PC-3 (cell line): ENCODE measurements around the gene FMO2. TPM values are rescaled to one million over a fixed set of nuclear protein-coding genes. Genes with fewer than 3 reads are reported as not detected.
A peak's percentile ranks its signal among the peaks of the same experiment; 100 is the strongest.

Source experiments
- ATAC-seq: fragments of 200-7000 bp; cut with Tn5 transposase; 2 replicates; pipeline ENCODE4 v1.9.1; 2020; ENCODE audit warnings: mild to moderate bottlenecking, moderate library complexity
- BruUV-seq: library from RNA; stranded (reverse); fragments of 400-500 nt; replicated peaks from 2 replicates; lab custom pipeline; 2021; lab: Mats Ljungman, UMichigan
- CTCF ChIA-PET: fragments of 300-600 bp; sonication (Branson Sonifier 250); formaldehyde crosslinking; loops from one replicate; lab custom pipeline; 2022; ENCODE audit warnings: antibody characterized with exemption; lab: Charles Lee
- POLR2A ChIA-PET: fragments of 300-600 bp; sonication (Branson Sonifier 250); formaldehyde crosslinking; loops from one replicate; lab custom pipeline; 2022; ENCODE audit warnings: antibody characterized with exemption; ENCODE audit not compliant: unreplicated experiment; lab: Charles Lee
- DNase-seq: peaks from one replicate; pipeline ENCODE4 v3.0.0-alpha.2; 2015
- H2AFZ ChIP-seq: fragments of 300-600 bp; sonication (generic); 2 replicates; pipeline ENCODE4 v1.6.0; 2016; ENCODE audit warnings: antibody characterized with exemption, low read length
- H3F3A ChIP-seq: fragments of 300-600 bp; sonication (generic); one replicate; pipeline ENCODE4 v1.6.0; 2017; ENCODE audit warnings: antibody characterized with exemption, low read length, control low read depth, mild to moderate bottlenecking; ENCODE audit not compliant: unreplicated experiment
- H3K27ac ChIP-seq: fragments of 300-600 bp; sonication (generic); 2 replicates; pipeline ENCODE4 v1.5.1; 2016; ENCODE audit warnings: mild to moderate bottlenecking, low read length
- H3K27me3 ChIP-seq: fragments of 300-600 bp; sonication (generic); 2 replicates; pipeline ENCODE4 v1.6.1; 2016; ENCODE audit warnings: low read length, mixed read lengths
- H3K36me3 ChIP-seq: fragments of 300-600 bp; sonication (generic); 2 replicates; pipeline ENCODE4 v1.6.1; 2016; ENCODE audit warnings: low read depth, mixed run types, low read length, mixed read lengths
- H3K4me1 ChIP-seq: fragments of 300-600 bp; sonication (generic); 2 replicates; pipeline ENCODE4 v1.5.1; 2016; ENCODE audit warnings: low read length; ENCODE audit not compliant: insufficient read depth
- H3K4me2 ChIP-seq: fragments of 300-600 bp; sonication (generic); 2 replicates; pipeline ENCODE4 v1.6.0; 2016; ENCODE audit warnings: low read length
- H3K4me3 ChIP-seq: fragments of 300-600 bp; sonication (generic); 2 replicates; pipeline ENCODE4 v1.5.1; 2016; ENCODE audit warnings: mild to moderate bottlenecking, low read length, mixed read lengths
- H3K79me2 ChIP-seq: fragments of 300-600 bp; sonication (generic); 2 replicates; pipeline ENCODE4 v1.6.1; 2017; ENCODE audit warnings: low read length, mixed read lengths
- H3K9ac ChIP-seq: fragments of 300-600 bp; sonication (generic); 2 replicates; pipeline ENCODE4 v1.6.0; 2016; ENCODE audit warnings: mild to moderate bottlenecking, low read length
- H3K9me2 ChIP-seq: fragments of 300-600 bp; sonication (generic); replicated peaks from 2 replicates; pipeline ENCODE4 v1.6.1; 2016; ENCODE audit warnings: mixed run types, low read length, mixed read lengths
- H3K9me3 ChIP-seq: fragments of 300-600 bp; sonication (generic); 2 replicates; pipeline ENCODE4 v1.6.1; 2016; ENCODE audit warnings: low read length, mixed read lengths
- H4K20me1 ChIP-seq: fragments of 300-600 bp; sonication (generic); 2 replicates; pipeline ENCODE4 v1.6.1; 2016; ENCODE audit warnings: low read length, mixed read lengths
- CTCF ChIP-seq: fragments of 300-600 bp; sonication (generic); conservative IDR thresholded peaks from 2 replicates; pipeline ENCODE4 v1.5.1; 2017; ENCODE audit warnings: antibody characterized with exemption, low read depth, mild to moderate bottlenecking, low read length
- EZH2 ChIP-seq: fragments of 300-600 bp; sonication (generic); IDR thresholded peaks from one replicate; pipeline ENCODE4 v1.6.1; 2017; ENCODE audit warnings: antibody characterized with exemption, mild to moderate bottlenecking, low read length; ENCODE audit not compliant: unreplicated experiment
- EZH2phosphoT487 ChIP-seq: fragments of 300-600 bp; sonication (generic); IDR thresholded peaks from 2 replicates; pipeline ENCODE4 v1.6.1; 2018; ENCODE audit warnings: mild to moderate bottlenecking, antibody characterized with exemption, low read length, borderline replicate concordance
- intact Hi-C: fragments of 100-400 bp; cut with micrococcal nuclease; formaldehyde crosslinking; loops from 2 replicates; pipeline ENCODE4 v1.9.0; 2023
- total RNA-seq: library from RNA; depleted of rRNA; stranded (reverse); fragments of >200 nt; gene quantifications from 2 replicates; pipeline ENCODE4 v1.2.3, GENCODE V29; 2014

FMO2 gene
- total RNA-seq, 1 experiment from 2014 or later = not detected

- Histone ChIP-seq H4K20me1 (no peaks in the 10 kb centered on the region), H3K9me2 (no peaks in the 10 kb centered on the region), H3F3A (no peaks in the 10 kb centered on the region), H3K4me2 (peak overlapping the region; percentile 29), H3K36me3 (no peaks in the 10 kb centered on the region), H2AFZ (no peak overlapping the region), H3K27me3 (peaks cover 55% of the 10 kb centered on the region), H3K27ac (no peak overlapping the region), H3K79me2 (no peaks in the 10 kb centered on the region), H3K4me3 (no peak overlapping the region), H3K9ac (no peak overlapping the region), H3K4me1 (peaks cover 18% of the 10 kb centered on the region), H3K9me3 (no peaks in the 10 kb centered on the region)
- intact Hi-C loops = no loop called here
- no peak for TF ChIP-seq EZH2
- no peak for TF ChIP-seq CTCF
- ChIA-PET POLR2A (interaction anchor here (0.6 kb wide), 1 partner anchor 24 kb away, joined by 3 read pairs; no protein-coding TSS in a partner anchor), CTCF (interaction anchor here (1.0 to 1.1 kb wide), 2 partner anchors 9 to 59 kb away, joined by 3 to 6 read pairs; partner anchors contain the start of gene FMO4)
- ATAC-seq (peak; percentile 67), DNase-seq (peak; percentile 81)
- BruUV-seq = no TSS peak
Observed at GRCh38 chr1:171254859-171255258, 69.8 kb downstream of the FMO2 start.

GRCh38 chr1:171256940-171257606 is 72.0 kb downstream of the FMO2 start:
- Histone ChIP-seq H3K9ac (no peak overlapping the region), H3K36me3 (no peaks in the 10 kb centered on the region), H2AFZ (no peak overlapping the region), H3K4me3 (no peak overlapping the region), H3F3A (no peaks in the 10 kb centered on the region), H3K27me3 (peaks cover 46% of the 10 kb centered on the region), H3K9me2 (no peaks in the 10 kb centered on the region), H3K4me2 (no peak overlapping the region), H3K27ac (no peak overlapping the region), H4K20me1 (no peaks in the 10 kb centered on the region), H3K79me2 (no peaks in the 10 kb centered on the region), H3K4me1 (peaks cover 14% of the 10 kb centered on the region), H3K9me3 (no peaks in the 10 kb centered on the region)
- peak; percentile 58 for DNase-seq
- no TSS peak for BruUV-seq
- intact Hi-C loops = no loop called here
- POLR2A ChIA-PET = no interaction called here
- CTCF ChIA-PET = no interaction called here
- TF ChIP-seq EZH2 = no peak
- no peak for TF ChIP-seq EZH2phosphoT487
- TF ChIP-seq CTCF = no peak
- no peak for ATAC-seq

GRCh38 chr1:171257607-171258076 is 72.5 kb downstream of the FMO2 start:
- H3K79me2 ChIP-seq = no peaks in the 10 kb centered on the region
- H3K9me3 ChIP-seq = no peaks in the 10 kb centered on the region
- intact Hi-C loops = no loop called here
- no peak overlapping the region for H3K4me3 ChIP-seq
- H3K4me2 ChIP-seq = no peak overlapping the region
- no peak for TF ChIP-seq EZH2phosphoT487
- TF ChIP-seq EZH2 = no peak
- TF ChIP-seq CTCF = no peak
- H3K27me3 ChIP-seq = peaks cover 46% of the 10 kb centered on the region
- no peak overlapping the region for H2AFZ ChIP-seq
- no peaks in the 10 kb centered on the region for H3K36me3 ChIP-seq
- no peaks in the 10 kb centered on the region for H3F3A ChIP-seq
- ATAC-seq (no peak), DNase-seq (no peak)
- BruUV-seq = no TSS peak
- no peak overlapping the region for H3K9ac ChIP-seq
- peaks cover 14% of the 10 kb centered on the region for H3K4me1 ChIP-seq
- POLR2A ChIA-PET = no interaction called here
- H3K27ac ChIP-seq = no peak overlapping the region
- no peaks in the 10 kb centered on the region for H3K9me2 ChIP-seq
- H4K20me1 ChIP-seq = no peaks in the 10 kb centered on the region
- CTCF ChIA-PET = no interaction called here
